Kidney (tissue), 14 donors: Measurements from ENCODE around the gene GUK1. TPM values are rescaled to one million over a fixed set of nuclear protein-coding genes. Genes with fewer than 3 reads are reported as not detected.

Experiments
- DNase-seq, 5 donors: peaks; one replicate each; pipeline ENCODE4 v3.0.0-alpha.2; 2013 to 2020
- FAIRE-seq: peaks from 2 replicates; lab custom pipeline; 2012; peaks lifted over from hg19 to GRCh38; lab: Jason Lieb, UNC
- H3K27ac ChIP-seq, 2 donors: one replicate each; pipeline ENCODE4 v1.7.0; 2013; ENCODE audit warnings: low read depth in 2 of 2, low read length in 2 of 2, inconsistent platforms in 1 of 2
- H3K27me3 ChIP-seq: one replicate; pipeline ENCODE4 v1.7.1; 2013; ENCODE audit warnings: low read length, inconsistent platforms; ENCODE audit not compliant: control insufficient read depth, insufficient read depth
- H3K36me3 ChIP-seq, 3 donors: one replicate each; pipeline versions ENCODE4 v1.7.0 to v1.7.1; 2013; ENCODE audit warnings: low read length in 3 of 3, control low read depth in 1 of 3, inconsistent platforms in 1 of 3; ENCODE audit not compliant: insufficient read depth in 3 of 3, control insufficient read depth in 2 of 3
- H3K4me1 ChIP-seq, 3 donors: one replicate each; pipeline versions ENCODE4 v1.7.0 to v1.7.1; 2013; ENCODE audit warnings: low read length in 3 of 3, inconsistent platforms in 1 of 3, low read depth in 1 of 3; ENCODE audit not compliant: control insufficient read depth in 2 of 3, insufficient read depth in 2 of 3
- H3K4me3 ChIP-seq, 3 donors: one replicate each; pipeline versions ENCODE4 v1.7.0 to v1.8.1; 2013; ENCODE audit warnings: low read length in 3 of 3, control low read depth in 1 of 3, inconsistent platforms in 1 of 3
- H3K9ac ChIP-seq, 3 donors: one replicate each; pipeline versions ENCODE4 v1.7.0 to v1.7.1; 2013; ENCODE audit warnings: low read length in 3 of 3, control low read depth in 1 of 3, inconsistent platforms in 1 of 3
- H3K9me3 ChIP-seq, 3 donors: one replicate each; pipeline versions ENCODE4 v1.7.0 to v1.7.1; 2013; ENCODE audit warnings: low read length in 3 of 3, control low read depth in 1 of 3, inconsistent platforms in 1 of 3; ENCODE audit not compliant: control insufficient read depth in 2 of 3, insufficient read depth in 1 of 3
- intact Hi-C: fragments of 100-400 bp; cut with DNase I; formaldehyde crosslinking; loops from one replicate; pipeline ENCODE4 v1.11.1; 2022
- polyA plus RNA-seq: library from polyadenylated mRNA; stranded (reverse); fragments of 350-450 nt; fragmentation: Illumina TruSeq; extraction: RNeasy Lipid Tissue Mini Kit (QIAGEN cat#74804); gene quantifications from one replicate; pipeline ENCODE4 v1.2.3, GENCODE V29; 2014; ENCODE audit warnings: low read depth, low replicate concordance; ENCODE audit not compliant: insufficient read depth
- total RNA-seq: library from RNA; stranded (reverse); fragmentation: NEBNext Ultra II Directional; extraction: Animal tissue kit (Norgen Biotek cat#: 25700); gene quantifications from one replicate; pipeline ENCODE4 v1.2.1, GENCODE V29; 2021
- TF ChIP-seq, protein P1 (sequence below): IDR thresholded peaks from 3 replicates; pipeline ENCODE4 v1.5.1; 2012; ENCODE audit warnings: mild to moderate bottlenecking, moderate library complexity, borderline replicate concordance; ENCODE audit not compliant: insufficient read depth; ENCODE audit errors: extremely low read depth
- donor health status: control.
- donor health status: control.
- donor health status: control.
- donor health status: control.
- donor health status: control.
- donor health status: DM: yes; HTN: yes; CAD: no.
- donor health status: Normal renal cell carcinoma (clear cell type).

Gene GUK1
- total and polyA plus RNA-seq, 2 donors from 2014 or later: 221 to 410 TPM

DNA sequence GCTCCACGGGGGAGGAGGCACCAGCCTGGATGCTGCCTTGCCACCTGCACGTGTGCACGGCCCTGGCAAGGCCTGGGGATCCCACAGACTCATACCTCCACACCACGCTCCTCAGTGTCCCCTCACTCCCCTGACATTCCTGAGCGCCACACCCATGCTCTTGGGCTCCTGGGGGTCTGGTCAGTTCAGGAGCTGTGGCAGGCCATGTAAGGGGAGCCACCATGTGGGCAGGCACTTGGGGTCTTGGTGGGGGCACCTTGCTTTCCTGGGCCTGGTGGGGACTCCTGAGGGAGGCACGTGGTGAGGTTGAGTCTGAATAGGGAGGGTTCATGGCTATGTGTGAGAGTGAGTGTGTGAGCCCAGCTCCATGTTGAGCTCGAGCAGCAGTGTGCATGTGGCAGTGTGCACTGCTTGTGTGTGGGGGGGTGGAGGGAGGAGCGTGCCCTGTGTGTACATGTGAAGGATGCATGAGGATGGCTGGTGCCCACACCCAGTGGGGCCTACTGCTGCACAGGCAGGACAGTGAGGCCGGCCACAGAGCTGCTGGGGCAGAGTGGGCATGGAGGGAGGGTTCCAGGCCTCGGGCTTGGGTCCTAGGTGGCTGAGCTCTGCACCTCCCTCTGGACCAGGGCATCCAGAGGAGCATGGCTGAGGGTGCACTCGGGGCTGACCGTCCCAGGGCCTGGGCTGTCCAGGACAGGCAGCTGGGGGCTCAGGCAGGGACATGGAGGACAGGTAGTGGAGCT, 11.3 kb downstream of the GUK1 start:
- FAIRE-seq (no peak), DNase-seq (peak in 2 of 5 donors; percentile 44 to 76)
- intact Hi-C loops: no loop called here
- Histone ChIP-seq H3K27ac (peak overlapping the region; percentile 32 to 47), H3K4me3 (no peak overlapping the region), H3K27me3 (no peaks in the 10 kb centered on the region), H3K4me1 (peaks cover 0 to 28% (median 6%) of the 10 kb centered on the region in 3 donors), H3K36me3 (peaks cover 0 to 7% (median 0%) of the 10 kb centered on the region in 3 donors), H3K9me3 (no peaks in the 10 kb centered on the region), H3K9ac (no peak overlapping the region)
- TF ChIP-seq, protein P1, sequence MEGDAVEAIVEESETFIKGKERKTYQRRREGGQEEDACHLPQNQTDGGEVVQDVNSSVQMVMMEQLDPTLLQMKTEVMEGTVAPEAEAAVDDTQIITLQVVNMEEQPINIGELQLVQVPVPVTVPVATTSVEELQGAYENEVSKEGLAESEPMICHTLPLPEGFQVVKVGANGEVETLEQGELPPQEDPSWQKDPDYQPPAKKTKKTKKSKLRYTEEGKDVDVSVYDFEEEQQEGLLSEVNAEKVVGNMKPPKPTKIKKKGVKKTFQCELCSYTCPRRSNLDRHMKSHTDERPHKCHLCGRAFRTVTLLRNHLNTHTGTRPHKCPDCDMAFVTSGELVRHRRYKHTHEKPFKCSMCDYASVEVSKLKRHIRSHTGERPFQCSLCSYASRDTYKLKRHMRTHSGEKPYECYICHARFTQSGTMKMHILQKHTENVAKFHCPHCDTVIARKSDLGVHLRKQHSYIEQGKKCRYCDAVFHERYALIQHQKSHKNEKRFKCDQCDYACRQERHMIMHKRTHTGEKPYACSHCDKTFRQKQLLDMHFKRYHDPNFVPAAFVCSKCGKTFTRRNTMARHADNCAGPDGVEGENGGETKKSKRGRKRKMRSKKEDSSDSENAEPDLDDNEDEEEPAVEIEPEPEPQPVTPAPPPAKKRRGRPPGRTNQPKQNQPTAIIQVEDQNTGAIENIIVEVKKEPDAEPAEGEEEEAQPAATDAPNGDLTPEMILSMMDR: no peak

DNA sequence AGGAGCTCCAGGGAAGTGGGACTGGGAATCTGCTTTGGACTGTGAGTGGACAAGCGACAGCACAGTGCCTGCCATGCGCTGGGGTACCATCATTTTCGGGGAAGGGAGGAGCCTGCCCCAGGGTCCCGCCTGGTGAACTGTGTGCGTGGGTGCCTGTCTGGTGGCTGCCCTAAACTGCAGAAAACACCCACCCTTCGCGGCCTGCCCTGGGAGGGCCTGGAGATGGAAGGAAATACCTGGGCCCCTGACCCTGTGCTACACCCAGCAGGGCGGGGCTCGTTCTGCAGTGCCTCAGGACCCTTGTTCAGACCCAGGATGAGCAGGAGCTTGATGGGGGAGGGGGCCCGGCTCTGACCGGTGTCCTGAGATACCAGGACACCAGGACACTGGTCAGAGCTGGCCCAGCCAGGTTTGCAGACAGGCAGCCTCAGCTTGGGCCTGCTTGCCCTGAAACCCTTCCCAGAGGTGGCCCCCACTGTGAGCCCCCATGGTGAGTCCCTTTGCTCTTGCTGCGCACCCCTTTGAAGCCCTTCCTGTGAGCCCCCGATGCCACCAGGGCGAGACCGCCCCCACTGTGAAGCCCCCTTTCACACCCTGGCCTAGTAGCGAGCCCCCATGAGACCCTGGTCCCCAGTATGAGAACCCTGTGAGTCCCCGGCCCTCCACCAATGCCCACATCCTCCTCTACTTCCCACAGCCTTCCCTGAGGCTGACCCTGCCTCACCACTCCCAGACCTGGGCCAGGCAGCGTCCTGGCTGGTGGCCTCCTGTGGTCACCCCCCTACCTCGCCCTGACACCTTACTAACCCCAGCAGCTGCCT, 12.2 kb downstream of the GUK1 start:
- no peak overlapping the region for H3K27ac ChIP-seq
- no peaks in the 10 kb centered on the region for H3K27me3 ChIP-seq
- peaks cover 0 to 28% (median 6%) of the 10 kb centered on the region in 3 donors for H3K4me1 ChIP-seq
- FAIRE-seq (no peak), DNase-seq (peak in 2 of 5 donors; percentile 47 to 69)
- H3K36me3 ChIP-seq: peaks cover 0 to 7% (median 0%) of the 10 kb centered on the region in 3 donors
- H3K9ac ChIP-seq: no peak overlapping the region
- TF ChIP-seq, protein P1: no peak
- no peaks in the 10 kb centered on the region for H3K9me3 ChIP-seq
- intact Hi-C loops: no loop called here
- H3K4me3 ChIP-seq: no peak overlapping the region

DNA sequence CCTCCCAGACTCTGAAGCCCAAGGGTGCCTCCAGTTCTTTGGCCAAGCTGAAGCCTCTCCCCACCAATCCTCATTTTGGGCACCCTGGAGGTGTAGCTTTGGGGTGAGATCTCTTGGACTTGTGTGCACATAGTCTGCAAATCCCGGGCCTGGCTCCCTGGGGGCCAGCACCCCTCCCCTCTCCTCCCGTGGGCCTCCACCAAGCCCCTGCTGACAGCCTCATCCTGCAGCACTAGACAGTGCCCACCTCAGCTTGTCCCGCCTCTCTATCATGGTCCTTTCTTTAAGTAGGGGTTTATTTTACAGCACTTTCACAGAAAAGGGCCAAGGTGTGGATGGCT, 12.8 kb downstream of the GUK1 start:
- Histone ChIP-seq H3K4me3 (no peak overlapping the region), H3K9ac (no peak overlapping the region), H3K36me3 (peaks cover 0 to 7% (median 0%) of the 10 kb centered on the region in 3 donors), H3K27ac (no peak overlapping the region), H3K4me1 (peaks cover 0 to 28% (median 6%) of the 10 kb centered on the region in 3 donors), H3K9me3 (no peaks in the 10 kb centered on the region), H3K27me3 (peaks cover 2% of the 10 kb centered on the region)
- no peak for FAIRE-seq
- intact Hi-C loops: no loop called here
- TF ChIP-seq, protein P1: no peak
- DNase-seq: peak in 2 of 5 donors; percentile 48 to 52
